ENCODE results near the gene JMJD1C.
A peak's percentile ranks its signal among the peaks of the same experiment; 100 is the strongest.

Gene JMJD1C

GRCh38 chr10:63477927-63478326 is 12.2 kb upstream of the JMJD1C start:
- no peaks in the 10 kb centered on the region for H3K9me3 ChIP-seq (ENCODE audit: insufficient read depth, low read length)
- no peak overlapping the region for H3K9ac ChIP-seq (ENCODE audit: insufficient read length, low read depth)
- no peaks in the 10 kb centered on the region for H3K4me1 ChIP-seq (ENCODE audit: insufficient read depth, insufficient read length)
- no peaks in the 10 kb centered on the region for H3K36me3 ChIP-seq (ENCODE audit: insufficient read depth, insufficient read length, low read length)
- H3K27me3 ChIP-seq (ENCODE audit: insufficient read depth, insufficient read length): no peaks in the 10 kb centered on the region
- DNase-seq (ENCODE audit: low read depth, low spot score): no peak
- no peak overlapping the region for H3K4me3 ChIP-seq (ENCODE audit: insufficient read length, low read depth)
- TF ChIP-seq ZNF274 (IDR thresholded peaks at IDR 0.05; ENCODE audit: low read depth, low read length) (no peak), YY1 (IDR thresholded peaks at IDR 0.05; ENCODE audit: insufficient read depth, insufficient read length) (no peak), SUZ12 (IDR thresholded peaks at IDR 0.05; ENCODE audit: extremely low read depth, insufficient read depth, insufficient read length) (no peak)

GRCh38 chr10:63474488-63474887 is 8.7 kb upstream of the JMJD1C start:
- TF ChIP-seq SUZ12 (IDR thresholded peaks at IDR 0.05; ENCODE audit: extremely low read depth, insufficient read depth, insufficient read length) (no peak), YY1 (IDR thresholded peaks at IDR 0.05; ENCODE audit: insufficient read depth, insufficient read length) (no peak), ZNF274 (IDR thresholded peaks at IDR 0.05; ENCODE audit: low read depth, low read length) (no peak)
- no peaks in the 10 kb centered on the region for H3K27me3 ChIP-seq (ENCODE audit: insufficient read depth, insufficient read length)

GRCh38 chr10:63470928-63471327 is 5.2 kb upstream of the JMJD1C start:
- no peak for TF ChIP-seq SUZ12 (IDR thresholded peaks at IDR 0.05; ENCODE audit: extremely low read depth, insufficient read depth, insufficient read length)
- TF ChIP-seq ZNF274 (IDR thresholded peaks at IDR 0.05; ENCODE audit: low read depth, low read length): no peak
- TF ChIP-seq YY1 (IDR thresholded peaks at IDR 0.05; ENCODE audit: insufficient read depth, insufficient read length): no peak
- Histone ChIP-seq H3K4me1 (ENCODE audit: insufficient read depth, insufficient read length) (no peaks in the 10 kb centered on the region), H3K4me3 (ENCODE audit: insufficient read length, low read depth) (no peak overlapping the region), H3K9me3 (ENCODE audit: insufficient read depth, low read length) (no peaks in the 10 kb centered on the region), H3K9ac (ENCODE audit: insufficient read length, low read depth) (no peak overlapping the region), H3K36me3 (ENCODE audit: insufficient read depth, insufficient read length, low read length) (no peaks in the 10 kb centered on the region), H3K27me3 (ENCODE audit: insufficient read depth, insufficient read length) (no peaks in the 10 kb centered on the region)
- no peak for DNase-seq (ENCODE audit: low read depth, low spot score)

More at GRCh38 chr10:63474488-63474887, 8.7 kb upstream of the JMJD1C start:
- DNase-seq (ENCODE audit: low read depth, low spot score): no peak
- Histone ChIP-seq H3K36me3 (ENCODE audit: insufficient read depth, insufficient read length, low read length) (no peaks in the 10 kb centered on the region), H3K9me3 (ENCODE audit: insufficient read depth, low read length) (no peaks in the 10 kb centered on the region), H3K4me3 (ENCODE audit: insufficient read length, low read depth) (no peak overlapping the region), H3K4me1 (ENCODE audit: insufficient read depth, insufficient read length) (no peaks in the 10 kb centered on the region), H3K9ac (ENCODE audit: insufficient read length, low read depth) (no peak overlapping the region)

GRCh38 chr10:63468947-63469346 is 3.2 kb upstream of the JMJD1C start:
- no peak for DNase-seq (ENCODE audit: low read depth, low spot score)
- Histone ChIP-seq H3K27me3 (ENCODE audit: insufficient read depth, insufficient read length) (no peaks in the 10 kb centered on the region), H3K36me3 (ENCODE audit: insufficient read depth, insufficient read length, low read length) (no peaks in the 10 kb centered on the region), H3K9me3 (ENCODE audit: insufficient read depth, low read length) (no peaks in the 10 kb centered on the region), H3K4me3 (ENCODE audit: insufficient read length, low read depth) (no peak overlapping the region), H3K9ac (ENCODE audit: insufficient read length, low read depth) (no peak overlapping the region), H3K4me1 (ENCODE audit: insufficient read depth, insufficient read length) (no peaks in the 10 kb centered on the region)
- TF ChIP-seq ZNF274 (IDR thresholded peaks at IDR 0.05; ENCODE audit: low read depth, low read length) (no peak), SUZ12 (IDR thresholded peaks at IDR 0.05; ENCODE audit: extremely low read depth, insufficient read depth, insufficient read length) (no peak), YY1 (IDR thresholded peaks at IDR 0.05; ENCODE audit: insufficient read depth, insufficient read length) (no peak)

GRCh38 chr10:63467841-63468240 is 2.1 kb upstream of the JMJD1C start:
- DNase-seq (ENCODE audit: low read depth, low spot score): no peak
- H3K27me3 ChIP-seq (ENCODE audit: insufficient read depth, insufficient read length): no peaks in the 10 kb centered on the region
- H3K9ac ChIP-seq (ENCODE audit: insufficient read length, low read depth): no peak overlapping the region
- no peak overlapping the region for H3K4me3 ChIP-seq (ENCODE audit: insufficient read length, low read depth)
- TF ChIP-seq YY1 (IDR thresholded peaks at IDR 0.05; ENCODE audit: insufficient read depth, insufficient read length) (no peak), SUZ12 (IDR thresholded peaks at IDR 0.05; ENCODE audit: extremely low read depth, insufficient read depth, insufficient read length) (no peak), ZNF274 (IDR thresholded peaks at IDR 0.05; ENCODE audit: low read depth, low read length) (no peak)
- no peaks in the 10 kb centered on the region for H3K9me3 ChIP-seq (ENCODE audit: insufficient read depth, low read length)
- no peaks in the 10 kb centered on the region for H3K36me3 ChIP-seq (ENCODE audit: insufficient read depth, insufficient read length, low read length)
- no peaks in the 10 kb centered on the region for H3K4me1 ChIP-seq (ENCODE audit: insufficient read depth, insufficient read length)

GRCh38 chr10:63466144-63466935 is 563 bp upstream of the JMJD1C start:
- H3K36me3 ChIP-seq (ENCODE audit: insufficient read depth, insufficient read length, low read length): no peaks in the 10 kb centered on the region
- TF ChIP-seq ZNF274 (IDR thresholded peaks at IDR 0.05; ENCODE audit: low read depth, low read length) (no peak), SUZ12 (IDR thresholded peaks at IDR 0.05; ENCODE audit: extremely low read depth, insufficient read depth, insufficient read length) (no peak), YY1 (IDR thresholded peaks at IDR 0.05; ENCODE audit: insufficient read depth, insufficient read length) (no peak)
- H3K9me3 ChIP-seq (ENCODE audit: insufficient read depth, low read length): no peaks in the 10 kb centered on the region
- H3K9ac ChIP-seq (ENCODE audit: insufficient read length, low read depth): peak overlapping the region; percentile 91
- no peaks in the 10 kb centered on the region for H3K27me3 ChIP-seq (ENCODE audit: insufficient read depth, insufficient read length)
- H3K4me3 ChIP-seq (ENCODE audit: insufficient read length, low read depth): peak overlapping the region; percentile 87
- peak; percentile 16 for DNase-seq (ENCODE audit: low read depth, low spot score)
- H3K4me1 ChIP-seq (ENCODE audit: insufficient read depth, insufficient read length): no peaks in the 10 kb centered on the region

GRCh38 chr10:63464402-63465292 is 1.1 kb downstream of the JMJD1C start:
- no peak for DNase-seq (ENCODE audit: low read depth, low spot score)
- no peak for TF ChIP-seq YY1 (IDR thresholded peaks at IDR 0.05; ENCODE audit: insufficient read depth, insufficient read length)
- no peak for TF ChIP-seq SUZ12 (IDR thresholded peaks at IDR 0.05; ENCODE audit: extremely low read depth, insufficient read depth, insufficient read length)
- TF ChIP-seq ZNF274 (IDR thresholded peaks at IDR 0.05; ENCODE audit: low read depth, low read length): no peak

More at GRCh38 chr10:63464402-63465292, 1.1 kb downstream of the JMJD1C start:
- Histone ChIP-seq H3K4me3 (ENCODE audit: insufficient read length, low read depth) (peak overlapping the region; percentile 87), H3K36me3 (ENCODE audit: insufficient read depth, insufficient read length, low read length) (no peaks in the 10 kb centered on the region), H3K9ac (ENCODE audit: insufficient read length, low read depth) (peak overlapping the region; percentile 91), H3K27me3 (ENCODE audit: insufficient read depth, insufficient read length) (no peaks in the 10 kb centered on the region), H3K4me1 (ENCODE audit: insufficient read depth, insufficient read length) (no peaks in the 10 kb centered on the region), H3K9me3 (ENCODE audit: insufficient read depth, low read length) (no peaks in the 10 kb centered on the region)

Measured in NT2/D1 (cell line).